GM12875 (cell line): ENCODE measurements around the gene SNRNP40.

Experiments
- H3K4me3 ChIP-seq: one replicate; pipeline ENCODE4 v1.5.1; 2011; ENCODE audit warnings: low read depth, low read length, control low read depth
- CTCF ChIP-seq: IDR thresholded peaks from 2 replicates; pipeline ENCODE4 v1.5.1; 2011; ENCODE audit warnings: low read depth, mild to moderate bottlenecking, control low read depth, inconsistent platforms, low read length, moderate library complexity, borderline replicate concordance; ENCODE audit not compliant: insufficient read depth

SNRNP40 gene

GRCh38 chr1:31306278-31306677 is 9.7 kb upstream of the SNRNP40 start:
- H3K4me3 ChIP-seq = no peak overlapping the region
- TF ChIP-seq CTCF = no peak

- no peak for TF ChIP-seq CTCF
Observed at GRCh38 chr1:31302709-31303441, 6.3 kb upstream of the SNRNP40 start.

GRCh38 chr1:31300193-31300592 is 3.6 kb upstream of the SNRNP40 start:
- no peak overlapping the region for H3K4me3 ChIP-seq
- no peak for TF ChIP-seq CTCF

More at GRCh38 chr1:31302709-31303441, 6.3 kb upstream of the SNRNP40 start:
- H3K4me3 ChIP-seq = no peak overlapping the region

- TF ChIP-seq CTCF = no peak
Observed at GRCh38 chr1:31299365-31299764, 2.8 kb upstream of the SNRNP40 start.

GRCh38 chr1:31297277-31298247 is 974 bp upstream of the SNRNP40 start:
- TF ChIP-seq CTCF = no peak
- H3K4me3 ChIP-seq = peak overlapping the region; percentile 98

More at GRCh38 chr1:31299365-31299764, 2.8 kb upstream of the SNRNP40 start:
- H3K4me3 ChIP-seq = no peak overlapping the region

GRCh38 chr1:31295874-31296485 is 608 bp downstream of the SNRNP40 start:
- TF ChIP-seq CTCF = no peak
- H3K4me3 ChIP-seq = peak overlapping the region; percentile 98
